Measurements from ENCODE around the gene OR2B6.
"Not testable (repeated sequence)": the region's sequence is repeated elsewhere in the genome, so short reads cannot be mapped to it uniquely, and the experiment has no call there.

The OR2B6 gene
- total RNA-seq = 0 to 0.17 reads per million in 2 donors

DNA sequence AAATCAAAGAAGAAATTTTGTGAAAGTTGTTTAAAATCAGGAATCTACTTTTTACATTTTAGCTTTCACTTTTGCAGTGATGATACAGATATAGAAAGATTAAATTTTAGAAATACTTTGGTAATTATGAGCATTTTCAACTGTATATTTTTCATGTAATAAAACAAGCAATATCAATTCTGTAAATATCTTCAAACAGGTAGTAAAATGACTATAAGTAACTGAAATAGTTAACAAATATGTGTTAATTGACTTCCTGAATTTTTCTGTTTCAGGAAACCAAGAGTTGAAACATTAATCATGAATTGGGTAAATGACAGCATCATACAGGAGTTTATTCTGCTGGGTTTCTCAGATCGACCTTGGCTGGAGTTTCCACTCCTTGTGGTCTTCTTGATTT is at the start of gene OR2B6:
OR2B6 (plus strand) TSS at position 301 of the 400 bp plus-strand sequence; CDS start at position 301, 0 bp downstream.
- no peak for DNase-seq

DNA sequence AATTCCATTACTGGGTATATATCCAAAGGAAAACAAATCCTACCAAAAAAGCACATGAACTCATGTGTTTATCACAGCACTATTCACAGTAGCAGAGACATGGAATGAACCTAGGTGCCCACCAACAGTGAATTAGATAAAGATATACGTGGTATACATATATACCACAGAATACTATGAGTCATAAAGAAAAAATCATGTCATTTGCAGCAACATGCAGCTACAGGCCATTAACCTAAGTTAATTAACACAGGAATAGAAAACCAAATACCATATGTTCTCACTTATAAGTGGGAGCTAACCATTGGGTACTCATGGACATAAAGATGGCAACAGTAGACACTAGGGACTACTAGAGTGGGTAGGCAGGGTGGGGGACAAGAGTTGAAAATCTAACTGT is 49.0 kb upstream of the OR2B6 start:
- no peak for DNase-seq

DNA sequence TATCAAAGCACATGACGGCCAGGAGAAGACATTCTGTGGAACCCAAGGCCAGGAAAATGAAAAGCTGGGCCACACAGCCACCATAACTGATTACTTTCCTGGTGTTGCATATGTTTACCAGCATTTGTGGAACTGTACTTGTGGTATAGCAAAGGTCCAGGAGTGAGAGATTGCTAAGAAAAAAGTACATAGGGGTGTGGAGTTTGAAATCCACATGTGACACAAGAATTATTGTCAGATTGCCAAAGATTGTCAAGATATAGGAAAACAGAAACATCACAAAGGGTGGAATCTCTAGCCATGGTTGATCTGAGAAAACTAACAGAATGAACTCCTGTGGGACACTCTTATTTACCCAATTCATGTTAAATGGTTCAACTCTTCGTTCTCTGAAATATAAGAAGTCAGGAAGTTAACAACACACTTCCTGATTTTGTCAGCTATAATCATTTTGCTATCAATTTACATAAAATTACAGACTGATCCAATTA is 45.0 kb upstream of the OR2B6 start, which contains the start of gene OR2B2:
OR2B2 (minus strand) TSS at position 441 of the 491 bp plus-strand sequence; CDS start at position 364, 77 bp downstream.
- DNase-seq = no peak

DNA sequence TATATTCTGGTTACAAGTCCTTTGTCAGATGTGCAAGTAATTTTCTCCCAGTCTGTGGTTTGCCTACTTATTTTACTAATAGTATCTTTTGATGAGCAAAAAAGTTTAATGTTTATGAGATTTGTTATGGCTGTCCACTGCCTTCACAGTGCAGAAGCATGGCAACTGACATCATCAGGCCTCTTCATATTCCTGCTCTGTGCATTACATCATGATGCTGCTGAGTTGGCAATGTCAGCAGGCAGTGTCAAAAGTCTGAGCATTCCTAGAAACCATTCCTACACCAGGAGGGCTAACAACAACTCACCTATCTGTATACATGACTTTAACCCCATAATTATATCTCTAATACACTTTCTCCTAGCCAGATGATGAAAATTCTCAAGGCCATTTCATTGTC is 34.1 kb upstream of the OR2B6 start:
- no peak for DNase-seq

DNA sequence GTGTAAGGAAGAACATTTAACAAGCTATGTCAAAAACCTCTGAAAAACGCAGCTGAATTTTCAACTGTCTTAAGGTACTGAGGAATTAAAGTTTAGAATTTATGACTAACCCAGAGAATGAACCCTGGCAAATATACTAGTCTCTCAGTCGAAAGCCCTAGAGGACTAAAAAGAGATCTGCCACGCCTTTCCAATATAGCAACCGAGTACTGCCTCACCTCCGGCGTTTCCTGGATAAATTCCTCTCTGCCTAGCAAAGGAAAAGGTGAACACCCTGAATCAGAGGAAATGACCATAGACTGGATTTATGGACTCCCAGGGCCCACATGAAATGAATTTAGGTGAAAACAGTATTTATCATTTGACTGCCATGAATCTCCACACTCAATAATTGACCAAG is 32.9 kb upstream of the OR2B6 start:
- no peak for DNase-seq

DNA sequence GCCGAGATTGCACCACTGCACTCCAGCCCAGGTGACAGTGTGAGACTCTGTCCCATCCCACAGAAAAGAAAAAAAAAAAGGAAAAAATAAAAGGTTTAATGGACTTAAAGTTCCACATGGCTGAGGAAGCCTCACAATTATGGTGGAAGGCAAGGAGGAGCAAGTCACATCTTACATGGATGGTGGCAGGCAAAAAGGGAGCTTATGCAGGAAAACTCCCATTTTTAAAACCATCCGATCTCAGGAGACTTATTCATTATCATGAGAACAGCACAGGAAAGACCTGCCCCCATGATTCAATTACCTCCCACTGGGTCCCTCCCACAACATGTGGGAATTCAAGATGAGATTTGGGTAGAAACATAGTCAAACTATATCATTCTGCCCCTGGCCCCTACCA is 29.0 kb upstream of the OR2B6 start:
- DNase-seq = not testable (repeated sequence)

DNA sequence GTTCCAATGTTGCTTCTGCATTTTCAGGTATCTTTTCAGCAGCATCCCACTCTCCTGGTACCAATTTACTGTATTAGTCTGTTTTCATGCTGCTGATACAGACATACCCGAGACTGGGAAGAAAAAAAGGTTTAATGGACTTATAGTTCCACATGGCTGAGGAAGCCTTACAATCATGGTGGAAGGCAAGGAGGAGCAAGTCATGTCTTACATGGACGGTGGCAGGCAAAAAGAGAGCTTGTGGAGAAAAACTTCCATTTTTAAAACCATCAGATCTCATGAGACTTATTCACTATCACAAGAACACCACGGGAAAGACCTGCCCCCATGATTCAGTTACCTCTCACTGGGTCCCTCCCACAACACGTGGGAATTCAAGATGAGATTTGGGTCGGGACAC is 27.1 kb upstream of the OR2B6 start:
- not testable (repeated sequence) for DNase-seq

DNA sequence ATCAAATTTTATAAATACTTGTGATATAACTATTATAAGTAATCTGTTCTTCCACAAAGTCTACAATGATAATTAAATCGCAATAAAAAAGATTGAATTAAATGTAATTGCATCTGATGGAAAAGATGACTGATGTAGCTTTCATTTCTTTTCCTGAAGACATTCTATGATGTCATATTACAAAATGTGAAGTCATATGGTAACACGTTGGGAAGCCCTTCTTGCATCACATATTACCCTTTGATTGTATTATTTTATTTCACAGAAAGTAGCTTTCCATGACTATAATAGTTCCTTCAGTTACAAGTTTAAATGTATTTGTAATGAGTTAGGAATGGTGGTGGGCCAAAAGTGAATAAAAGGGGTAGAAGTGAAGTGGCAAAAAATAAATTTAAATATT is 25.8 kb upstream of the OR2B6 start:
- DNase-seq = no peak

DNA sequence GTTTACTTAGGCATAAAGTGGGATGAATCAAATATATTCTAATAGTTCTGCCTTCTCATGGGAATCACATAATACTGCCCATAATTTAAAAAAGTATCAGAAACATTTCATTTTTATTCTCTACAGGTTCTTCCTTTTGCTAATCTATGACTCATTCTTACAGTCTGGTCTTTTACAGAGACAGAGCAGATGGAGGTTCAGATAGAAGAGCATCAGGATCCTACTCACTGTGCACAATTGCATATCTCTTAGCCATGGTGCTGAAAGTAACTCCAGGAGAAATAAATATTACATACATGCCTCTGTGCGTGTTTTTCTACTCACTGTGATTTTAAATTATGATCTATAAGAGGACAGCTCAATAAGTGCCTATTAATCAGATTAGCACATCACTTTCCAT is 16.3 kb upstream of the OR2B6 start:
- DNase-seq = no peak

DNA sequence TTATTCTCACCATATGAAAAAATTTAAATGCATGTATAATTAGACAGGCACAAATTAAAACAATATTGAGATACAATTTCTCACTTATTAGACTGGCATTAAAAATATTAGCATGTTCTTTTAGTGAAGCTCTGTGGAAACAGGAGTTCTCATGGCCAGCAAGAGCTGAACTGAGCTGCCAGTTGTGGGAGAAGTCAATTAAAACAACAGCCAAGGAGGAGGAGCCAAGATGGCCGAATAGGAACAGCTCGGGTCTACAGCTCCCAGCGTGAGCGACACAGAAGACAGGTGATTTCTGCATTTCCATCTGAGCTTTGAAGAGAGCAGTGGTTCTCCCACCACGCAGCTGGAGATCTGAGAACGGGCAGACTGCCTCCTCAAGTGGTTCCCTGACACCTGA is 14.0 kb upstream of the OR2B6 start:
- not testable (repeated sequence) for DNase-seq

DNA sequence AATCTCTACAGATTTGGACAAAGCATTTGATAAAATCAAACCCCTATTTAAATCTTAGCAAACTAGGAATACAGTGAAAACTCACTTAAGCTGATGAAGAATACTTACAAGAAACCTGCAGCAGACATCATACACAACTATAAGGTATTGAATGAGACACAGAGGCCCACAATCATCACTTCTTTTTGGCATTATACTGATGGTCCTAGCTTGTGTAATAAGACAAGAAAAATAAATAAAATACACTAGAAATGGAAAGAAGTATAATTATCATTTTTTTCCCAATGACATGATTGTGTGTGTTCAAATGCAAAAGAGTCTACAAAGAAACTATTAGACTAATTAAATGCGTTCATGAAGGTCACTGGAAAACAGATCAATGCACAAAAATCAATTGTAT is 8.8 kb upstream of the OR2B6 start:
- no peak for DNase-seq

DNA sequence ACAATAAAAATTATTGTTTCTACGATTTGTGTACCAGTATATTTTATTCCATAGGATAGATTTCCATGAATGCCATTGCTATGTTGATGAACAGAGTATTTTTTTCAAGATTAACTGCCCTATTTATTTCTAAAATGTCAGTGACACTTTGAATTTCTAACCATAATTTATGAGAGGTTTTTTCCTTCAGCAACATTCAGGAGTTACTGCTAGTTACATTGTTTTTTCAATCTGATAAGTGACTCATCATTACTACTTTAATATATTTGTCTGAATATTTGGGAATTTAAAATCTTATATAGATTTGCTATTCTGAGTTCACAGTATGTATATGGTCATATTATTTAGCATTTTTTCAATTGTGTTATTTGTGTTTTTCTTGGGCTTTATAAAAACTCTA is 6.0 kb upstream of the OR2B6 start:
- DNase-seq = no peak

DNA sequence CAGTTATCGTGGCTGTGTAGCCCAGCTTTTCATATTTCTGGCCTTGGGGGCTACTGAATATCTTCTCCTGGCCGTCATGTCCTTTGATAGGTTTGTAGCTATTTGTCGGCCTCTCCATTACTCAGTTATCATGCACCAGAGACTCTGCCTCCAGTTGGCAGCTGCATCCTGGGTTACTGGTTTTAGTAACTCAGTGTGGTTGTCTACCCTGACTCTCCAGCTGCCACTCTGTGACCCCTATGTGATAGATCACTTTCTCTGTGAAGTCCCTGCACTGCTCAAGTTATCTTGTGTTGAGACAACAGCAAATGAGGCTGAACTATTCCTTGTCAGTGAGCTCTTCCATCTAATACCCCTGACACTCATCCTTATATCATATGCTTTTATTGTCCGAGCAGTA is 475 bp downstream of the OR2B6 start:
- no peak for DNase-seq

DNA sequence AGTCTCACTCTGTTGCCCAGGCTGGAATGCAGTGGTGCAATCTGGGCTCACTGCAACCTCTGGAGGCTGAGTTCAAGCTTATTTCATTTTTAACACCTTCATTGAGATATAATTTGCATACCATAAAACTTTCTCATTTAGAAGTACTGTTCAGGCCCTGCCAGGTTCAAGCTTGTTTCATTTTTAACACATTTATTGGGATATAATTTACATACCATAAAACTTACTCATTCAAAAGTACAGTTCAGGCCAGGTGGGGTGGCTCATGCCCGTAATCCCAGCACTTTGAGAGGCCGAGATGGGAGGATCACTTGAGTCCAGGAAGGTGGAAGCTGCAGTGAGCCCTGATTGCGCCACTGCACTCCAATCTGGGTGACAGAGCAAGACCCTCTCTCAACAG is 5.5 kb downstream of the OR2B6 start:
- DNase-seq = no peak

DNA sequence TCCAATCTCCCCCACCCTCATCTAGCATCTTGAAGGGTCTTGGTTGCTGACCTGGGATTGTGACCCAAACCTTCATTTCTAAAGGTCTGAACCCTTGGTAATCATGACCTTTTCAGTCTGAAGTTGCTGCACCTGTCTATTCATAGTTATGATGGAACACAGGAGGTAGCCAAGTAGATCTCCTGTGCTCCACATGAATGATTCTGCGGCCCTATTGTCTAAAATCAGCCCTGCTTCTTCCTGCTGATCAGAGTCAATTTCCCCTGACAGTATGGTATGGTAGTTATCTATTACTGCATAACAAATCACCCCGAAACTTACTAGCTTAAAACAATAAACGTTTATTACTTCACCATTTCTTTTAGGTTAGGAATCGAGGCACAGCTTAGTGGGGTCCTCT is 9.0 kb downstream of the OR2B6 start:
- DNase-seq = no peak

DNA sequence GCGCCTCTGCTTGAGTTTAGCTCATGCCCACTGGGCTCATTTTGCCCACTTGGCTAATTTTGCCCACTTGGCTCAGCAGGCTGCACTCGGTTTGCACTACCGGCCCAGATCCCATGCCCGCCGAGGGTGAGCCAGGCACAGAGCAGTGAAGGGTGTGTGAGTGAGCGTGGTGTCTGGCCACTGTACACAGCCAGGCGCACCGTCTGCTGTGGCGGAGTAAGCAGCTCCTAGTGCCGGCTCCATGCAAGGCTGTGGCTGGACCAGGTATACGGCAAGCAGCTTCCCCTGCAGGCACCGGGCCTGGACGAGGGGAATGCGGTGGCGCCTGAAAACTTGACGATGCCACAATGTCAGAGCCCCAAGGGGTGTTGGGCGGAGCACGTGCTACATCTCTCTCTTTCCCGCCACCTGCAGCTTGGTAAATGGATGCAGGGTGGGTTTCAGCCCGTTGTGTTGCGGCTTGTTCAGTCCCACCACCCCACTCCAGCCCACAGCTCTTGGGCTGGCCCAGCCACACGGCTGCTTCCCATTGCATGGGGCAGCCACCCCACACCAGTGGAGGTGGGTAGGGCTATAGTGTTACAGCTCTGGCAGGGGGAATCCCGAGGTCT is 9.9 kb downstream of the OR2B6 start:
- DNase-seq = no peak

DNA sequence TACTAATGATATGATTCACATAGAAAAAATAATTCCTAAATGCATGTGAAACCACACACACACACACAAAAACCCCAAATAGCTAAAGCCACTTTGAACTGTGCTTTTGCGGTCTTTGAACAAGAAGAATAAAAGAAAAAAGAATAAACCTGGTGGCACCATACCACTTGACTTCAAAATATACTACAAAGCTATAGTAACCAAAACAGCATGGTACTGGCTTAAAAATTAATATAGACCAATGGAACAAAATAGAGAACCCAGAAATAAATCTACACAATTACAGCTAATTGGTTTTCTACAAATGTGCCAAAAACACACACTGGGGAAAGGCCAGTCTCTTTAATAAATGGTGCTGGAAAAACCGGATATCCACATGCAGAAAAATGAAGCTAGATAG is 13.4 kb downstream of the OR2B6 start:
- DNase-seq = no peak

DNA sequence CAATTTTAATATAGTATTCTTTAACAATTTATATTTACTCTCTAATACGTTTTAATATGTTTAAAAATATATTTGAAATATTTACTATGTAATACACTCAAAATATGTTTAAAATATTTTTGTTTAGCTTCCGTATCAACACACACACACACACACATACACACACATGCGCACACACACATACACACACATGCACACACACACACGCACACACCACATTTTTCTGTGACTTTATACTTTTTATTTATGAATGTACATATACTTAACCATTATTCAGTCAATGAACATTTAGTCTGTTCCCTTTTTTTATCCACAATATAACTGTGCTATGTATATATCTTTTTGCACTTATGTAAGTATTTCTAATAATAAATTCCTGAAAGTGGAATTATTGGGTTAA is 15.7 kb downstream of the OR2B6 start:
- no peak for DNase-seq

DNA sequence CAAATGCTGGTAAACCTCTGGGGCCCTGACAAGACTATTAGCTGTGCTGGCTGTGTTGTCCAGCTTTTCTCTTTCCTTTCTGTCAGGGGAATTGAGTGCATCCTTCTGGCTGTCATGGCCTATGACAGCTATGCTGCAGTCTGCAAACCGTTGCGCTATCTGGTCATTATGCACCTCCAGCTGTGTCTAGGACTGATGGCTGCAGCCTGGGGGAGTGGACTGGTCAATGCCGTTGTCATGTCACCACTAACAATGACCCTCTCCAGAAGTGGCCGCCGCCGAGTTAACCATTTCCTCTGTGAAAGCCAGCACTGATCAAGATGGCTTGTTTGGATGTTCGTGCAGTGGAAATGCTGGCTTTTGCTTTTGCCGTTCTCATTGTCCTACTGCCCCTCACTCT is 20.3 kb downstream of the OR2B6 start:
- DNase-seq = no peak

DNA sequence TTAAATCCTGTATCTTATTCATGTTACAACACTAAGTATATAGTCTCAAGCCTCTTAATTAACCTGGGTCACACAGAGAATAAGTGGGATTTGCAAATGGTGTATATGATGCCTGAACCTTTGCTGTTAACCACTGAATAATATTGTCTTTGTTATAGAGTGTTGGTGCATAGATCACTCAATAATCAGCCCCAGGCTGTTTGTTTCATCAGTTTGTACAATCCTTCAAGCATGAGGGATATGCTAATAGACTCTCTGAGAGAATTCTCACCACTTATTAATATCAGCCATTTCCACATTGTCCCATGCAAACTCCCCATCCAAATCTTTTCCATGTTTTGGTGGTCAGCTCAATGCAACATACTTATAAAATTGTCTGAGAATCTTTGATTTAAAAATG is 21.7 kb downstream of the OR2B6 start:
- DNase-seq = no peak

DNA sequence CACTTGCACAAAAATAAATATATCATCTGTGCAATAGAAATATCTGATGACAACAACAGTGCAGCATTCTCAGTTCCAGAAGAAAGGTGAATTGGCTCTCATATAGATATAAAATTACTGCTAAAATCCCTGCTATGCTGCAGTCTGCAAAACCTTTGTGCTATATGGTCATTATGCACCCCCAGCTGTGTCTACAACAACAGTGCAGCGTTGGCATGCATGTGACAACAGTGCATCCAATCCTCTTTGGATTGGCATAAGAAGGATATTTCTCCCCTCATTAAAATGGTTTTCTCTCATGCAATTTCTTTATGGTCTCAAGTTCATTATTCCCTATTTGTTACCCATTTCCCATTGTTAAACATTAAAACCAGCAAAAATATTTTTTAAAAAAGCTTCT is 23.1 kb downstream of the OR2B6 start:
- DNase-seq = no peak

DNA sequence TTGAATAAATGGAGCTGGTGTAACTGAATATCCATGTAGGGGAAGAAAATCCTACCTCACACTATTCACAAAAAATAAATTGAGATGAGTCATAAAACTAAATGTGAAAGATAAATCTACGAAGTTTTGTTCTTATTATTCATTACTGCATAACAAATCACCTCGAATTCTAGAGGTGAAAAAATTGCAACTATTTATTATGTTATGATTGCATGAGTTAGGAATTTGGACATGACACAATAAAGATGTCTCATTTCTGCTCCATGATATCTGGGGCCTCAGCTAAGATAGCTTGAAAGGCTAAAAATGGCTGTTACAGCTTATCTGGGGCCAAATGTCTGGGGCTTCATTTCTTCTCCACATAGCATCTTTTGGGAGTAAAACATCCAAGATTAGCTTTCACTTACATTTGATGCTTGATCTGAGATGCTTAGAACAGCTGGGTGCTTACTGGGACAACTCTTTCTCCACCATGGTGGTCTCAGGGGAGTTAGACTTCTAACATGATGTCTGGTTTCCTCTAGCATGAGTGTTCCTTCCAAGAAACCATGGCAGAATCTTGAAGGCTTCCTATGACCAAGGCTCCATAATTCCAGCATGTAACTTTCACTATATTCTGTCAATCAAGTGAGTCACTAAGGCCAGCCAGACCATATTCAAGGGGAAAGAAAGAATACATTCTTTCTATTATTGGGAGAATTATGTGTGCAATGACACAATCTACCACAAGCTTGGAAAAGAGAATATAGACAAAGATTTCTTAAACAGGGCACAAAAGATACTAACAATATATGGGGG is 30.1 kb downstream of the OR2B6 start:
- no peak for DNase-seq

DNA sequence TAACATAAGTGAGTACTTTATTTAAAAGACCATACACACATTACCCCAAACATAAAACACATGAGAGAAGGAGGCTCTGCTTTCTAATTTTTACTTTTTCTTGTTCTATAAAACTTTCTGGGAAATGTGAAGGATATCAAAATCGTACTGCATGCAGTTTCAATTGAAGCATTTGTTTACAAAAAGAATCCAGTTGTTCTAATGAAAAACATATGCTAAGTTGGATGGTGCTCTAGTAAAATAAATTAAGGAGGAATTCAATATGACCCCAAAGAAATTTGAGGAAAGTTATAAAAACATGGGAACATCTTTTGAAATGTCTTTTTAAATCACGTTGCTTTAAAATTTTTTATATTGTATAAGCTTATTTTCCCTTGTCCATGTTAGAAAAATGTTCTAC is 37.6 kb downstream of the OR2B6 start:
- DNase-seq = no peak

DNA sequence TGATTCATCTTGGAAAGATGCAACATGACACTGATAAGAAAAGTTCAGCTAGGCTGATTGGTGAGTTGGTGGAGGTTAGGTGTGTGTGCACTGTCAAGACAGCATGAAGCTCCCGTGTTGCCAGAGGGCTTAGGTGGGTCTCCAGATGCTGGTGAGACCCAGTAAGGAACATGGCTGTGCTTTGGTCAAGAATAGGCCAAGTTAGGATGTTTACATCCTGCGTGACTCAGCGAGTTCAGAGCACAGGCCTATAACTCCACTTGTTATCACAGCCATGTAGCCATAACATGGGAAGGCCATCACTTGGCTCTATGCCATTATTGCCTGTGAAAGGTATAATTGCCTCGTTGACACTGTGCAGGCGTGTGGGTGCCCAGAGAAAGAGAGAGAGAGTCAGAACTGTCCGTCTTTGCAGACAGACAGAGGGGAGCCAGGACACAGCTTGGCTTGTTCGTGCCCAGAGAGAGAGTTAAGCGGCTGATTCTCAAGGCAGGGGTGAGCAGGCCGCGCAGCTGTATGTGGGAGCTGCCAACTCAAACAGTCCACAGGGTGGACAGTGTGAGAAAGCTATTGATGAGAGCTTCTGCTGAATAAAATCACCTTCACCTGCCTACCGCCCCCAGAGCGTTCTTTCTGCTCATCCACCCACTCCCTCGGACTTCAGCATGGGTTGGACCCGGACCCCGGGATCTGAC is 43.5 kb downstream of the OR2B6 start:
- no peak for DNase-seq

Measured in activated gamma-delta T cell (primary cell).